Neural cell (in vitro differentiated cells): Measurements from ENCODE around the gene TNS1.

Source experiments
- EP300 ChIP-seq: fragments of 450-650 bp; conservative IDR thresholded peaks from 2 replicates; pipeline ENCODE4 v1.6.1; 2014; ENCODE audit warnings: antibody characterized with exemption, mild to moderate bottlenecking, moderate library complexity; ENCODE audit not compliant: poor library complexity, severe bottlenecking
- RAD21 ChIP-seq: fragments of 450-650 bp; conservative IDR thresholded peaks from 2 replicates; pipeline ENCODE4 v1.6.1; 2014; ENCODE audit warnings: antibody characterized with exemption, mild to moderate bottlenecking, moderate library complexity
- TAF1 ChIP-seq: IDR thresholded peaks from 2 replicates; pipeline ENCODE4 v1.6.1; 2012; ENCODE audit warnings: low read depth
- TF ChIP-seq, protein P1 (sequence below): fragments of 450-650 bp; IDR thresholded peaks from 2 replicates; pipeline ENCODE4 v1.5.1; 2014; ENCODE audit warnings: antibody characterized with exemption, mild to moderate bottlenecking, moderate library complexity; ENCODE audit not compliant: poor library complexity, severe bottlenecking

DNA sequence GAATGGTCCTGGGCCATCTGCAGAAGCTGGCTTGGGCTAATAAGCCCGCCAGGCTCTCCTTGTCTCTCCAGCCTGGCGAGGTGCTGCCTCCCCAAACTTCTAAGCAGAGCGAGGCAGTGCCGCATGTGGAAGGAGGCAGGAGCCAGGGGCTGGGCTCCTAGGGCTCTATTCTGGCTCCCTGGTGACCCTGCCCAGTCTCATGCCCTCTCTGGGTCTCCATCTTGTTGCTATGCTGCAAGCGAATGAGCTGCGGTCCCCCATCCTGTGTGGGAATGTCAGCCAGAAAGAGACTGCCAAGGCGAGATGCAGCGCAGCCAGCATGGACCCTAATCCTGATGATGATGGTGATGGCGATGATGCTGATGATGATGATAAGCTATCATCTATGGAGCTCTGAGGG, 48.7 kb downstream of the TNS1 start:
- TF ChIP-seq, protein P1, sequence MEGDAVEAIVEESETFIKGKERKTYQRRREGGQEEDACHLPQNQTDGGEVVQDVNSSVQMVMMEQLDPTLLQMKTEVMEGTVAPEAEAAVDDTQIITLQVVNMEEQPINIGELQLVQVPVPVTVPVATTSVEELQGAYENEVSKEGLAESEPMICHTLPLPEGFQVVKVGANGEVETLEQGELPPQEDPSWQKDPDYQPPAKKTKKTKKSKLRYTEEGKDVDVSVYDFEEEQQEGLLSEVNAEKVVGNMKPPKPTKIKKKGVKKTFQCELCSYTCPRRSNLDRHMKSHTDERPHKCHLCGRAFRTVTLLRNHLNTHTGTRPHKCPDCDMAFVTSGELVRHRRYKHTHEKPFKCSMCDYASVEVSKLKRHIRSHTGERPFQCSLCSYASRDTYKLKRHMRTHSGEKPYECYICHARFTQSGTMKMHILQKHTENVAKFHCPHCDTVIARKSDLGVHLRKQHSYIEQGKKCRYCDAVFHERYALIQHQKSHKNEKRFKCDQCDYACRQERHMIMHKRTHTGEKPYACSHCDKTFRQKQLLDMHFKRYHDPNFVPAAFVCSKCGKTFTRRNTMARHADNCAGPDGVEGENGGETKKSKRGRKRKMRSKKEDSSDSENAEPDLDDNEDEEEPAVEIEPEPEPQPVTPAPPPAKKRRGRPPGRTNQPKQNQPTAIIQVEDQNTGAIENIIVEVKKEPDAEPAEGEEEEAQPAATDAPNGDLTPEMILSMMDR: no peak
- no peak for TF ChIP-seq EP300
- no peak for TF ChIP-seq TAF1
- no peak for TF ChIP-seq RAD21
